ENCODE data around the gene GPSM1.
A peak's percentile ranks its signal among the peaks of the same experiment; 100 is the strongest.

Gene GPSM1

DNA sequence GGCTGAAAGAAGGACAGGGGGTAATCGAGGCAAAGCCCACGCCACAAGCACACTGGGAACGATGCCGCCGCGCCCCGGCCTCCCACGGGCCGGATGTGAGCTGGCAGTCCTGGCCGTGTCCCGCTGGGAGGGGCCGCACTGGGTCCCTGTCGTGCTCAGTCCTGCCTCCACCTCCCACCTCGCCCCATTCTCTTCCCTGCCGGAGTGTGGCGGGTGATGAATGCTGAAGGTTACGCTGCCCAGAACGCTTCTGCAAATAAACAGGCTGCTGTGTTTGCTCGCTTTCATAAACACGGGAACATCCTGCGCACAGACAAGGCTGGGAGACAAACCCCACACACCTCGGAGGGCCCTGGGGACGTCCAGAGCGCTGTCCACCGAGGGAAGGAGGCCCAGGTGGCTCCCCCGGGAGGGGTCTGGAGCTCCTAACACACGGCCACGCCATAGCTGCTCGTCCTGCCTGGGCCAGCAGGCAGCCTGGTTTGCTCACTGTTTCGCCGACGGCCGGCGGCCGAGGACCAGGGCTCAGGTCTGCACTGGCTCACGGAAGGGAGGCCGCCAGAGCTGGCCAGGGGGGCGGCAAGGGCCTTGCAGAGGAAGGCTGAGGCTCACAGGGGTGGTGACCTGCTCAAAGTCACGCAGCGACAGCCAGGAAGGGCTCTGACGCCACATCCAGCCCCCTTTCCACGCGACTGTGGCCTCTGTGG is 33.9 kb downstream of the GPSM1 start:
- TF ChIP-seq, protein P1, sequence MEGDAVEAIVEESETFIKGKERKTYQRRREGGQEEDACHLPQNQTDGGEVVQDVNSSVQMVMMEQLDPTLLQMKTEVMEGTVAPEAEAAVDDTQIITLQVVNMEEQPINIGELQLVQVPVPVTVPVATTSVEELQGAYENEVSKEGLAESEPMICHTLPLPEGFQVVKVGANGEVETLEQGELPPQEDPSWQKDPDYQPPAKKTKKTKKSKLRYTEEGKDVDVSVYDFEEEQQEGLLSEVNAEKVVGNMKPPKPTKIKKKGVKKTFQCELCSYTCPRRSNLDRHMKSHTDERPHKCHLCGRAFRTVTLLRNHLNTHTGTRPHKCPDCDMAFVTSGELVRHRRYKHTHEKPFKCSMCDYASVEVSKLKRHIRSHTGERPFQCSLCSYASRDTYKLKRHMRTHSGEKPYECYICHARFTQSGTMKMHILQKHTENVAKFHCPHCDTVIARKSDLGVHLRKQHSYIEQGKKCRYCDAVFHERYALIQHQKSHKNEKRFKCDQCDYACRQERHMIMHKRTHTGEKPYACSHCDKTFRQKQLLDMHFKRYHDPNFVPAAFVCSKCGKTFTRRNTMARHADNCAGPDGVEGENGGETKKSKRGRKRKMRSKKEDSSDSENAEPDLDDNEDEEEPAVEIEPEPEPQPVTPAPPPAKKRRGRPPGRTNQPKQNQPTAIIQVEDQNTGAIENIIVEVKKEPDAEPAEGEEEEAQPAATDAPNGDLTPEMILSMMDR (conservative IDR thresholded peaks at IDR 0.05; ENCODE audit: low read depth, low read length): no peak
- H3K4me3 ChIP-seq (ENCODE audit: low read length): no peak overlapping the region
- no peak for DNase-seq (ENCODE audit: low read depth)

DNA sequence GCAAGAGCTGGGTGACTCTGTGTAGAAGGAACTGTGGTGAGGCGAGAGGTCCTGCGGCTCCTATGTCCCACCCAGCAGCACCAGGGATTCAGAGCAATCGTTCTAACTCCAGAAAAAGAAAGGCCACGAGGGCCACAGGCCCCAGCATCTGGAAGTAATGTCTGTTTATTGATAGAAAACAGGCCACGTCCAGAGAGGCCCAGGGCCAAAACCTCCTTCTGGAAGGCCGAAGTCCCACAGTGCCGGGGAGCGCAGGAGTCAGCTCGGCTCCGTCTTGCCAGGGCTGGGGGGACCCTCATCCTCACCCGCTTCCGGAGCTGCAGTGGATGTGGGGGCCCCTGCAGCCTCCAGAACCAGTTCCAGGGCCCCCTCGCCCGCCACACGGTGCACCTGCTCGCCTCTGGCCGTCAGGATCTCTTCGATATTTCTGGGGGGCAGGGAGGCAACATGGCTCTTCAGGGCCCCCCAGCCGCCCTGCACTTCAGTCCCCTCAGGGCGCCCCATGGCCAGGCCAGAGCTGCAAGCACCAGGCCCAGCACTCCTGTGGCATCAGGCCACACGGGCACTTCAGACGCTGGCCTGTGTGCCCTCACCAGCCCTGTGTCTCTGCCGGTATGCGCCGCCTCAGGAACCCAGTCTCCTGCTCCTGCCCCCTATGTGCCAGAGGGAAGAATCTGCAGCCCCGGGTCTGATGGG is 34.6 kb downstream of the GPSM1 start:
- DNase-seq (ENCODE audit: low read depth): no peak
- H3K4me3 ChIP-seq (ENCODE audit: low read length): no peak overlapping the region
- TF ChIP-seq, protein P1 (conservative IDR thresholded peaks at IDR 0.05; ENCODE audit: low read depth, low read length): no peak

DNA sequence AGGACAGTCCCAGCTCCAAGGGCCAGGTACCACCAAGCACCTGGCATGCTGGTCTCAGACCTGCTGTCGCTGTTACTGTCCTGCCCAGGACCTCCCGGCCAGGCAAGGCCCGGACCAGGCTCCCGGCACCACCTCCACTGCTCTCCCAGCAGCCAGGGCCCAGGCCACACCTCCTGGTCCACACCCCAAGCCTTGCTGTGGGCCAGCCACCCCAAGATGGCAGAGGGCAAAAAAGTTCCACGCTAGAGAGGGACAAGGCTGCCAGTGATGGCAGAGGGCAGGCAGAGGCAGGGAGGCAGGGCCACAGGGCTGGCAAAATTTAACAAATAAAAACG is 35.1 kb downstream of the GPSM1 start:
- DNase-seq (ENCODE audit: low read depth): no peak
- H3K4me3 ChIP-seq (ENCODE audit: low read length): no peak overlapping the region
- TF ChIP-seq, protein P1 (conservative IDR thresholded peaks at IDR 0.05; ENCODE audit: low read depth, low read length): no peak

DNA sequence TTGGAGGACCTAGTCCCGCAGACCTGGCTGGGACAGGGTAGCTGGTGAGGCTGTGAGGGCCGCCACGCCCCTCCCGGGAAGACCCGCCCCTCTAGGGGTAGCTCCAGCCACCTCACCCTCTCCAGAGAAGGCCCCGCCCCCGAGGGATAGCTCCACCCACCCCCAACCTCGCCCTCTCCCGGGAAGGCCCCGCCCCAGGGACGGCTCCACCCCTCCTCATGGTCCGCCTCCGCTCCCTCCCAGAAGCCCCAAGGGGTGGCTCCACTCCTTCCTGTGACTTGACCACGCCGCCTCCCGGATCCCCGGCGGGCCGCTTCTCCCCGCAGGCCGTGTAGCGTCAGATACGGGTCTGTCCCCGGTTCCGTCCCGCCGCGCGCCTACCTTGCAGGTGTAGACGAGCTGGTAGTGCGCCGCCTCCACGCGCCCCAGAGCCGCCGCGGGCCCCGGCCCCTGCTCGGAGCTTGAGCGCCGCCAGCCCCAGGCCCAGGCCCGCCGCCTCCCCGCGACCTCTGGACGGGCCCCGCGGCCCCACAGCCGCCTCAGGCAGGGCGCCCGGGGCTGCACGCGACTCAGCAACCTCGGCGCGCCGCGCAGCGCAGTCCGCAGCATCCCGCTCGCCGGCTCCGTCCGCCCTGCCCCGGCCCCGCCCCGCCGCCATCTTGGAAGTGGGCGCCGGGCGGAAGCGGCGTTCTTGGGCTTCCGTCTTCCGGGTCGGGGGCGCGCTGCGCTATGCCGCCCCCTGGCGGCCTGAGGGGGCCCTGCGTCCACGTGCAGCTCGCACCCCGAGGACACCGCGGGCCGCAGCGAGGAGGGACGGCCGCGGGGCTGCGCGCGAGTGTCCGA is 36.0 kb downstream of the GPSM1 start, which contains the start of gene DNLZ:
TSS of gene DNLZ (minus strand) at position 639 of the 843 bp plus-strand sequence. CDS start at position 609, 30 bp downstream.
- DNase-seq (ENCODE audit: low read depth): peak; percentile 68
- H3K4me3 ChIP-seq (ENCODE audit: low read length): peak within 1 kb of the TSS; percentile 67
- TF ChIP-seq, protein P1 (conservative IDR thresholded peaks at IDR 0.05; ENCODE audit: low read depth, low read length): peak; percentile 78

DNA sequence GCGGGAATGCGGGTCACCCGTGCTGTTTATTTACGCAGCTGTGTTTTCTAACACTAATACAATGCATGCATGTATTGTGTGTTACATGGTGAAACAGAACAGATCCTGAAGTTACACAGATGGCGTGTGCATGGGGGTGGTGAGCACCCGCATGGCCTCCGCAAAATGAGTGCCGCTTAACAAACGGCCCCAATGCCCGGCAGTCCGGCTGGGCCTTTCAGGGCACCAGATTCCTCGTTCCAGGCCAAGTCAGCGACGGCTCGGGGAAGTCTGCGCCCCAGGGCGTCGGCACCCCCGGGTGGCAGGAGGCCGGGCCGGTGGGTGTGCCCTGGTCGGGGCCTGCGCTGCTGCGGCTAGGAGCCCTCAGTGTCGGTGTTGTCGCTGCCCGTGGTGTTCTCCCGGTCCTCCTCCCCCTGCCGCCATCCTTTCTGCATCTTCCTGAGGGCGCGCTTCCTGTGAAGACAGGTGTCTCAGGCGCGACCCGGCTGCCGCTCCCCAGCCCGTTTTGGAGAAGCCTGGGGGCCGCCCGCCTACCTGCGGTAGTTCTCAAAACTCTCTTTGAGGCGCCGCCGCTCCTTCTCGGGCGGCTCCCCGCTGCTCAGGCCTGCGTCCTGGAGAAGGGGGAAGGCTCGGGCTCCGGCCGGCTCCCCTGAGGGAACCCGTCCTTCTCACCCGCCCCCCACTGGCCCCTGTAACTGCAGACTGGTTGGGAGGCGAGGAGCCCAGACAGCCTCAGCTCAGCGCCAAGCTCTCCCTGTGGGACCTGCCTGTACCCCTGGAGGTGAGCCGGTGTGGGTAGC is 36.8 kb downstream of the GPSM1 start:
- TF ChIP-seq, protein P1 (conservative IDR thresholded peaks at IDR 0.05; ENCODE audit: low read depth, low read length): no peak
- no peak overlapping the region for H3K4me3 ChIP-seq (ENCODE audit: low read length)
- no peak for DNase-seq (ENCODE audit: low read depth)

DNA sequence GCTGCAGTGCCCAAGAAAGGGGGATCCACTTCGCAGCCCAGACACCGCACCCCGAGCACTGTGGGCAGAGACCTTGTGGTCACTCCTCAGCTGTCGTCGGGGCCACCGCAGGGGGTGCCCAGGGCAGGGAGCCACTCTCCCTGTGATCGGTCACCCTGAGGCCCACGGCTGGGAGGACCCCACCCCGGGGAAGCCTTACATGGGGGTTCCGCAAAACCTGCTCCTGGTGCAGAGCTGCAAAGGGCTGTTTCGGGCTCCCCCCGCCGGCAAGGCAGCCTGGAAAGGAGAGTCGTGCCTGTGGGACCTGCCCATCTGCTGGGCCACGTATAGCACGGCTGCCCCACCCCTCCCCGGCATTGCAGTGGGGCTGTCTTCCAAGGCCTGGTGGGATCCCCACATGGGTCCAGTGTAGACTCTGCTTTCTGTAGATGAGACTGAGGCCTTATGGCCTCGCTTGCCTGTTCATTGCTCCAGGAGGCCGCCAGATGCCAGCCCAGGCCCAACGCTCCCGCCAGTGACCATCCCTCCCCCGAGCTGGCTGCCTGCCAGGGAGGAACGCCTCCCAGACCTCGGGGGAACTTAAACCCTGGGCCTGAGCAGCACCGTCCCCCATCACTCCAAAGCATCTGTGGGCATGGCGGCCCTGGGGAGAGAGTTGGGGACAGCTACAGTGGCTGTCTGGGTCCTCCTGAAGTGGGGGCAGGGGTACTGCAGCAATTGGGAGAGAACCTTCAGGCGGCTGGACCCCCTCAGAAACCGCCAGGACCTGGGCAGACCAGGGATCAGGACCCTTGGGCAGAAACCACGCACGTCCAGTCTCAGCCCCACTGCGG is 37.8 kb downstream of the GPSM1 start:
- DNase-seq (ENCODE audit: low read depth): no peak
- H3K4me3 ChIP-seq (ENCODE audit: low read length): no peak overlapping the region
- TF ChIP-seq, protein P1 (conservative IDR thresholded peaks at IDR 0.05; ENCODE audit: low read depth, low read length): no peak
